ENCODE results near the gene KLF6. TPM values are rescaled to one million over a fixed set of nuclear protein-coding genes. Genes with fewer than 3 reads are reported as not detected.
A peak's percentile ranks its signal among the peaks of the same experiment; 100 is the strongest.

Gene KLF6
- total and polyA plus RNA-seq, 2 donors (not counting 1 experiment from before 2014, with no cell fraction given) = 96.1 to 105 TPM

DNA sequence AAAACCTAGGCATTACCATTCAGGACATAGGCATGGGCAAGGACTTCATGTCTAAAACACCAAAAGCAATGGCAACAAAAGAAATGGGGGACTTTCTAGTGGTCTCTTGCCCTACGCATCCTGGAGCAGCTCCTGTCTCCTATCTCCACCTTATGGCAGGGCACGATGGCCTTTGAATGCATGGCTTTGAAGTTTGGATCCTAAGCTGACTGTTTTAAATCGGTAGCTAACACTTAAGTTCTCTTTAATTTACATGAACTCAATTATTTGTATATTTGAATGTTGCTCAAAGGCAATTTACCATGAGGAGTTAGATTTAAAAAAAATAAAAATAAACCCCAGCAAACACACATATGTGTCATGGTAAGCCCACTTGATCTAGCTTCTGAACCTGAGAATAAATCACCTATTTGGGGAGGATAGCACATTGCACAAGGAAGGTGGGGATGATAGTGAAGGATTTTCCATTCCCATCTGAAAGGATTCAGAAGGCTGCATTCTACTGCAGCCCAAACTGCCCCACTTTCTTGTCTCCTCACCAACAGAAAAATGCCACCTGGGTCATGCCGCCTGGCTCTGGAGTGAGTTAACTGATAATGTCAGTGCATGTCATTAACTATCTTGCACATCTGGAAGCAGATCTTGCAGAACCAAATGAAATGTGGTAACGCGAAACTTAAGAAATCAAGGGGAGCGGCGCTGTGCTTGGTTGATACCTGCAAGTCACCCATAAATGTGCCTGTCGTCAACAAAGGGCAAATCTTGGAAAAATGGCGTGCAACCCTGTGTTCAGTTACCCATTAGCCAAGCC, 12.4 kb downstream of the KLF6 start:
- Histone ChIP-seq H3K4me1 (ENCODE audit: control insufficient read depth, extremely low read depth, insufficient read depth, low read length) (peaks cover 3% of the 10 kb centered on the region), H3K27me3 (ENCODE audit: control insufficient read depth, insufficient read depth, low read length) (no peaks in the 10 kb centered on the region), H3K36me3 (ENCODE audit: control insufficient read depth, insufficient read depth, low read length) (peaks cover 4% of the 10 kb centered on the region), H3K4me2 (ENCODE audit: extremely low read depth, insufficient read depth, low read length) (no peak overlapping the region), H3K9me3 (ENCODE audit: control insufficient read depth, insufficient read depth, low read depth, low read length) (no peaks in the 10 kb centered on the region), H3K4me3 (replicated peaks in 1 of 4; ENCODE audit: control extremely low read depth in 1 of 4, insufficient read depth in 1 of 4, low read depth in 3 of 4, low read length in 4 of 4) (no peak overlapping the region), H3K79me2 (ENCODE audit: control insufficient read depth, insufficient read depth, low read length) (no peaks in the 10 kb centered on the region), H4K20me1 (ENCODE audit: control insufficient read depth, extremely low read depth, insufficient read depth, low read length) (no peaks in the 10 kb centered on the region), H3K27ac (ENCODE audit: insufficient read depth, low read length) (no peak overlapping the region), H3K9ac (ENCODE audit: insufficient read depth, low read length) (no peak overlapping the region), H2AFZ (ENCODE audit: low read length) (no peak overlapping the region)
- TF ChIP-seq, protein P1, sequence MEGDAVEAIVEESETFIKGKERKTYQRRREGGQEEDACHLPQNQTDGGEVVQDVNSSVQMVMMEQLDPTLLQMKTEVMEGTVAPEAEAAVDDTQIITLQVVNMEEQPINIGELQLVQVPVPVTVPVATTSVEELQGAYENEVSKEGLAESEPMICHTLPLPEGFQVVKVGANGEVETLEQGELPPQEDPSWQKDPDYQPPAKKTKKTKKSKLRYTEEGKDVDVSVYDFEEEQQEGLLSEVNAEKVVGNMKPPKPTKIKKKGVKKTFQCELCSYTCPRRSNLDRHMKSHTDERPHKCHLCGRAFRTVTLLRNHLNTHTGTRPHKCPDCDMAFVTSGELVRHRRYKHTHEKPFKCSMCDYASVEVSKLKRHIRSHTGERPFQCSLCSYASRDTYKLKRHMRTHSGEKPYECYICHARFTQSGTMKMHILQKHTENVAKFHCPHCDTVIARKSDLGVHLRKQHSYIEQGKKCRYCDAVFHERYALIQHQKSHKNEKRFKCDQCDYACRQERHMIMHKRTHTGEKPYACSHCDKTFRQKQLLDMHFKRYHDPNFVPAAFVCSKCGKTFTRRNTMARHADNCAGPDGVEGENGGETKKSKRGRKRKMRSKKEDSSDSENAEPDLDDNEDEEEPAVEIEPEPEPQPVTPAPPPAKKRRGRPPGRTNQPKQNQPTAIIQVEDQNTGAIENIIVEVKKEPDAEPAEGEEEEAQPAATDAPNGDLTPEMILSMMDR (conservative IDR thresholded peaks at IDR 0.05 in 1 of 2, IDR thresholded peaks at IDR 0.05 in 1 of 2; ENCODE audit: low read depth in 1 of 2, low read length in 2 of 2) = no peak
- TF ChIP-seq EZH2 (IDR thresholded peaks at IDR 0.05; ENCODE audit: low read length, missing control alignments) = no peak
- no peak for DNase-seq (ENCODE audit: low read depth in 2 of 2)

DNA sequence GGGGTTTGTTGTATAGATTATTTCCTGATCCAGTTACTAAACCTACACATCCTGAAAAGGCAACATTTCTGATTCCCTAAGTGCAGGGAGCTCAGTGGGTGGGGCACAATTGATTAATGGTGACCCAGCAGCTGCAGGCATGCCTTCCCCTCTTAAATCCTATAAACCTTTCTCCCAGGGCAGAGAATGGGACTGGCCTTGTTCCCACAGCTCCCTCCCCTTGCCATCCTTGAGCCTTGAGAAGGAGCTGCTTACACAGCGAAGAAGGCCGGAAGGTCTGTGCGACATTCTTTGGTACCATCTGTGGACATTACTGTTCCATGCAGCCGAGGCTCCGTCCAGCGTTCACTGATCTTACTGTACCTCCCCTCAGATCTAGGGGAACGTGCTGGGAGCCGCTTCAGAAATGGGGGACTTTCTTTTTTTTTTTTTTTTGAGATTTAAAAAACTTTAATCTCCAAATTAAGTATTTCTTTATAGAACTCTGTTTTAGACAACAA, 14.3 kb downstream of the KLF6 start:
- H3K27ac ChIP-seq (ENCODE audit: insufficient read depth, low read length) = no peak overlapping the region
- H3K79me2 ChIP-seq (ENCODE audit: control insufficient read depth, insufficient read depth, low read length) = no peaks in the 10 kb centered on the region
- no peaks in the 10 kb centered on the region for H4K20me1 ChIP-seq (ENCODE audit: control insufficient read depth, extremely low read depth, insufficient read depth, low read length)
- no peaks in the 10 kb centered on the region for H3K27me3 ChIP-seq (ENCODE audit: control insufficient read depth, insufficient read depth, low read length)
- H3K9ac ChIP-seq (ENCODE audit: insufficient read depth, low read length) = no peak overlapping the region
- no peak for DNase-seq (ENCODE audit: low read depth in 2 of 2)
- no peaks in the 10 kb centered on the region for H3K9me3 ChIP-seq (ENCODE audit: control insufficient read depth, insufficient read depth, low read depth, low read length)
- no peak overlapping the region for H2AFZ ChIP-seq (ENCODE audit: low read length)
- no peak overlapping the region for H3K4me2 ChIP-seq (ENCODE audit: extremely low read depth, insufficient read depth, low read length)
- H3K4me3 ChIP-seq (replicated peaks in 1 of 4; ENCODE audit: control extremely low read depth in 1 of 4, insufficient read depth in 1 of 4, low read depth in 3 of 4, low read length in 4 of 4) = no peak overlapping the region
- TF ChIP-seq EZH2 (IDR thresholded peaks at IDR 0.05; ENCODE audit: low read length, missing control alignments) = no peak
- TF ChIP-seq, protein P1 (conservative IDR thresholded peaks at IDR 0.05 in 1 of 2, IDR thresholded peaks at IDR 0.05 in 1 of 2; ENCODE audit: low read depth in 1 of 2, low read length in 2 of 2) = no peak
- no peaks in the 10 kb centered on the region for H3K36me3 ChIP-seq (ENCODE audit: control insufficient read depth, insufficient read depth, low read length)
- no peaks in the 10 kb centered on the region for H3K4me1 ChIP-seq (ENCODE audit: control insufficient read depth, extremely low read depth, insufficient read depth, low read length)

DNA sequence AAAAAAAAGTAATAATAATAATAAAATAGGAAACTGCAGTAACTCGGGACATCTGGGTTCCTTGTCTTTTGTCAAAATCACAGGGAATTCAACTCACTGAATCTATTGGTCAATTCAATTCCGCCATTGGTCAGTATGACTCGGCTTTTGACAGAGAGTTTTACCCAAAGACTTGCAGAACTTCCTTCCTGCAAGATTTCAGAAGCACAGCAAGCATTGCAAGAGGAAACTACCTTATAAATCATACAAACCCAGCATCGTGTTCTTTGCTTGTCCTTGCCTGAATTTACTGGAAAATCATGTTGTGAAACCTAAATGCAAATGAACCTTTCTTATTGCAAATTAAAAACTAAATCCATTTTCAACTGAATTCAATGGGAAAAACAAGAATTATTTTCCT, 15.5 kb downstream of the KLF6 start:
- Histone ChIP-seq H3K27me3 (ENCODE audit: control insufficient read depth, insufficient read depth, low read length) (no peaks in the 10 kb centered on the region), H3K9ac (ENCODE audit: insufficient read depth, low read length) (no peak overlapping the region), H3K4me2 (ENCODE audit: extremely low read depth, insufficient read depth, low read length) (no peak overlapping the region), H3K36me3 (ENCODE audit: control insufficient read depth, insufficient read depth, low read length) (no peaks in the 10 kb centered on the region), H3K79me2 (ENCODE audit: control insufficient read depth, insufficient read depth, low read length) (no peaks in the 10 kb centered on the region), H2AFZ (ENCODE audit: low read length) (no peak overlapping the region), H3K9me3 (ENCODE audit: control insufficient read depth, insufficient read depth, low read depth, low read length) (no peaks in the 10 kb centered on the region), H4K20me1 (ENCODE audit: control insufficient read depth, extremely low read depth, insufficient read depth, low read length) (no peaks in the 10 kb centered on the region), H3K27ac (ENCODE audit: insufficient read depth, low read length) (no peak overlapping the region), H3K4me1 (ENCODE audit: control insufficient read depth, extremely low read depth, insufficient read depth, low read length) (no peaks in the 10 kb centered on the region), H3K4me3 (replicated peaks in 1 of 4; ENCODE audit: control extremely low read depth in 1 of 4, insufficient read depth in 1 of 4, low read depth in 3 of 4, low read length in 4 of 4) (no peak overlapping the region)
- TF ChIP-seq, protein P1 (conservative IDR thresholded peaks at IDR 0.05 in 1 of 2, IDR thresholded peaks at IDR 0.05 in 1 of 2; ENCODE audit: low read depth in 1 of 2, low read length in 2 of 2) = no peak
- no peak for TF ChIP-seq EZH2 (IDR thresholded peaks at IDR 0.05; ENCODE audit: low read length, missing control alignments)
- DNase-seq (ENCODE audit: low read depth in 2 of 2) = peak in 1 of 2 donors; percentile 23

All from fibroblast of lung (primary cell).